GM21737 (cell line): ENCODE measurements around the gene POT1.

Experiments
- ATAC-seq: cut with Tn5 transposase; IDR thresholded peaks from one replicate; pipeline ENCODE4 v1.9.1; 2021; ENCODE audit warnings: mild to moderate bottlenecking, moderate library complexity; ENCODE audit not compliant: unreplicated experiment

Gene POT1

GRCh38 chr7:124811341-124811740 is 118.3 kb downstream of the POT1 start:
- no peak for ATAC-seq

DNA sequence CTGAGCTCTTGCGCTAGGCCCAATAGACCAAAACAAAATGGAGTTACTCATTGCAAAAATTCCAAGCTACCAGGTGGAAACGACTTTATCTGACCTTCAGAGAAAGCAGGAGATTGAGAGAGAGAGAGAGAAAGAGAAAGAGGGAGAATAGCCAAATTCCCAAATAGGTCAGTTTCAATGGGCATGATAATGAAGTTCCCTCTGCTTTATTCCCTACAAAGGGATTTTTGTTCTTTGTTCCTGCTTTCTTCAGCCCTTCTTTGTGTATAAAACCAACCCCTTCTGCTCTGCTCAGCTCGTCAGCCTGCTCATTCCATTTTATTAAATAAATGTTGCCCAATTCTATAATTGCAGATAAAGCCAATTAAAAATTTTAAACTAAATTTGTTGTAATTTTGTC is 119.0 kb downstream of the POT1 start:
- ATAC-seq, result no peak

DNA sequence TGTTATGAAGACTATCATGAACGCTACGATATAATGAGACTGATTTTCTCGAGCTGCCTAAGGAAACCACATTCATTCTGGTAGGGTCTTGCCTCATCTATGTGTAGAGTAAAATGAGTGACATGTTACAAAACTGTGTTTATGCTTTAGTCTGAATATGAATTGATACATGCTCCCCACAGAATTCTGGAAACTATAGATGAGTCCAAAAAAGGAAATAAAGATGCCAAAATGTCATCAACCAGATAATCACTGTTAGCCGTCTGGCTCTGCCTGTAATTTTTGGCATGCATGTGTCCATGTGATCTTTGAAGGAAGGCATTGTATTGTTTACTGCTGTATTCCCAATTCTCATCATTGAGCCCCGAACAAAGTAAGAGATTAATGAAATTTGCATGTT is 121.4 kb downstream of the POT1 start:
- no peak for ATAC-seq

DNA sequence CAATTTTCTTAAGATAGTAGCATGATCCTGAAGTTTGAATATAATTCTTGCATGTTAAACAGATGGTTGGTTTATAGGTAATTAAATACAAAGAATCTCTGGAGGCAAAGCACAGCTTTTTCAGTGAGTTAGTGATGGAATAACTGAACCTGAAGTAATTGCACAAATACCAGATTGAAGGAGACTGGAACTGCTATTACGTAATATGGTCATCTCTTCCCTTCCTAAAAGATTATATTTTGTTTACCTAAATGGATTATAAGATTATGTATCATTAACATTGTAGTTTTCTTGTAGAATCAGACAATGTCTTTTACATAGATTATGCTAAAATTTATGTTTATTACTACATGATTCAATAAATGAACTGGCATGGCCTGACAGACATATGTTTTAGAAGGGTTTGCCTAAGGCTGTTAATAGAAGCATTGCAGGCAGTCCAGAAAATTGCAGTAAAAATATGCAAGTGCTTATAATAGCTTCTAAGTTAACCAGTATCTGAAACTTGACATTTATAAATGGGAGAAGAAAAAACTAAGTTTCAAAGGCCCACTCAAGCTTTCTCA is 128.2 kb downstream of the POT1 start:
- ATAC-seq, result no peak

- ATAC-seq, result no peak
These were observed 129.2 kb downstream of the POT1 start for GRCh38 chr7:124800386-124800785.

DNA sequence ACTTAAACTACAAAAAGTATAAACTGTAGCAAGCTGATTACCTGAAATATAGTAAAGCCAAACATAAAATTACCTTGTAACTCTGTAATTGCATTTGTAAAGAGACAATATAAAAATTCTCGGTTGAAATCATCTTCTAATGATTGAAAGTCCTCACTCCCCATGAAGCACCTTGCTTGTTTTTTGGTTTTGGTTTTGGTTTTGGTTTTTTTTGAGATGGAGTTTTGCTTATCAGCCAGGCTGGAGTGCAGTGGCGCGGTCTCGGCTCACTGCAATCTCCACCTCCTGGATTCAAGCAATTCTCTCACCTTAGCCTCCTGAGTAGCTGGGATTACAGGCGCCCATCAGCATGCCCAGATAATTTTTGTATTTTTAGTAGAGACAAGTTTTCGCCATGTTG is 130.2 kb downstream of the POT1 start:
- no peak for ATAC-seq

- no peak for ATAC-seq
These were observed 132.9 kb downstream of the POT1 start for GRCh38 chr7:124796771-124797170.

DNA sequence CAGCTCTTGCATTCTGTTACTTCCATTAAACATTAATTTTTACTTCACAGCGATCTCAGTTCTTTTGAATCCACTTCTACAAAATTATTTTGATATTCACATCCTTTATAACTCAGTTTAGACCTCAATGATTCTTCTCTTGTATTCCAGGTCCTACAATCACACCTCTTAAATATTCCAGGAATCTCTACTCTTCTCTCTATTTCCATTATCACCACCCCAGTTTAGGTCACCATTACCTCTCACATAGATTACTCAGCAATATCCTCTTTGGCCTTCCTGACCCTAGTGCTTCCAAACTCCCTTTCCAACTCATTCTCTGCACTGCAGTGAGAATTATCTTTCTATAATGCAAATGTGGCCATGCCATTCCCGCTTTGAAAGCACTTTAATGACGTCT is 136.9 kb downstream of the POT1 start:
- no peak for ATAC-seq

- ATAC-seq, result no peak
These were observed 137.6 kb downstream of the POT1 start for GRCh38 chr7:124792002-124792401.

- ATAC-seq, result no peak
These were observed 138.2 kb downstream of the POT1 start for GRCh38 chr7:124791426-124791825.

DNA sequence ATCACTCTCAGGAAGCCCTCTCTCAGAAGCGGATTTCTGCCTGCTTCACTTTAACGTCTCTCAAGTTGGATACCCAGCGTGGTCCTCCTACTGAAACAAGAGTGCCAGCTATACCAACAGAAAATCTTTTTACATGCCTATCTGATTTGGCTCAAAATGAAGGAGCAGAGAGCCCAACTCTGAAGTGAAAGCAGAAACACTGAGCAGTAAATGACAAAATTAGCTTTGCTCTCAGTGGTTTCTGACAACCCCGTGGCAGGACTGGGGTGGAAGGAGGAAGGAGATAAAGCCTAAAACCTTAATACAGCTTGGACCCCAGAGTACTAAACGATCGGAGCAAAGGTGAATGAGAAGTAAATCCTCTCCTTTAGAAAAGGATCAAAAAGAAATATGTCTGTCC is 139.0 kb downstream of the POT1 start:
- no peak for ATAC-seq

GRCh38 chr7:124785994-124786393 is 143.6 kb downstream of the POT1 start:
- no peak for ATAC-seq

- ATAC-seq, result peak; percentile 75
These were observed 144.5 kb downstream of the POT1 start for GRCh38 chr7:124784879-124785818.

GRCh38 chr7:124783271-124783670 is 146.4 kb downstream of the POT1 start:
- no peak for ATAC-seq

DNA sequence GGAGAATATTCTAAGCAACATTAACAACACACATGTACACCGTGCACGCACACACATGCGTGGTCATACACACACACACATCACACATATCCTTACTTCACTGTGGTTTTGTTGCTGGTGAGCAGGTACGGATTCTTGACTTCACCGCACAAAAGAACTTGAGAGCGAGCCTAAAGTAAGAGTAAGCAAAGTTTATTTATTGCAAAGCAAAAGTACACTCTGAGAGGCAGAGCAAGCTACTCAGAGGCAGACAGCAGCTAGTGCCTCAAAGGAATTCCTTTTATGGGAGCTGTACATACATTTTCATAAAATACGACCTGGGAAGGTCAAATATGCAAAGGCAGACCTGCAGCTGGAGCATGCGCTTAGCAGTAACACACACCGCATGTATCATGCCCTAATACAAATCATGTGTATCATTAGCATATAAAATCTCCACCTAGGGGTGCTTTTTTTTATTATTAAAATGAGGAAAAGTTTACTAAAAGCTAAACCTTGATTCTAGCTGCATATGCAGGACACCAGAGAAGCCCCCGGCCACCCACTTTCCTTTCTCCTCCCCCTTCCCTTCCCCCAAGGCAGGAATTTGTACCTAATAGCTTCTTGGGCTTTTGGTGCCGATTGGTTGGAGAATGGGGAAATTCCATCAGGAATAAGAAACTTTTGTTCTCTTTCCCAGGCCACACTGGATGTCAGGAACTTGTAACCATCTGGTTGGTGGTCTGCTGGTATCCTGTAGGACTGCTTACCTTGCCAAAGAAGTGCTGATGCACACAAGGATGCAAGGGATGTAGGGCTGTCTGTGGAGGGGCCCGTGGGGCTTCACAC is 147.5 kb downstream of the POT1 start:
- no peak for ATAC-seq

DNA sequence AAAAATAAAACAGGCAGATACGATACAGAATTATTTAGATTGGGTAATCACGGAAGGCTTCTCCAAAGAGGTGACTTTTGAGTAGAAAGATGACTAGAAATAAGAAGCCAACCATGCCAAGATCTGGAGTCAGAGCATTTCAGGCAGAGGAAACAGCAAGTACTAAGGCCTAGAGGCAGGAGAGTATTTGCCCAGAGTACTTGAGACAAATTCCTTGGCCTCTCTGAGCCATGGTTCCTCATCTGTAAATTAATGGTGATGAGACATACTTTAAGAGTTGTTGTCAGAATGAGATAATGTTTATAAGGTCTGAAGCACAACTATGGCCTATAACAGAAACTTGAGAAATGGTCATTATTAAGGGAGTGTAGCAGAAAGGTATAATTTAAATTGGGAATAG is 148.2 kb downstream of the POT1 start:
- no peak for ATAC-seq

DNA sequence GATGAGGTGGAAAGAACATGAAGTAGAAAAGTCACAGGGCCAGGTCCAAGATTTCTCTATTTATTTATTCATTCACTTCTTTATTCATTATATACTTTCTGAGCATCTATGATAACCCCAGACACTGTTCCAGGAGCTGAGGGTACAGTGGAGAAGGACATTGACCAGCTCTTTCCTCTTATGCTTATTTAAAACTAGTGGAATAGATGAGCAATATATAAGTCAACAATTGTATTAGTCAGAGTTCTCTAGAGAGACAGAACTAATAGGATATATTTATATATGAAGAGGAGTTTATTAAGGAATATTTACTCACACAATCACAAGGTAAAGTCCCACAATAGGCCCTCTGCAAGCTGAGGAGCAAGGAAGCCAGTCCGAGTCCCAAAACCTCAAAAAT is 149.0 kb downstream of the POT1 start:
- no peak for ATAC-seq

- no peak for ATAC-seq
These were observed 149.6 kb downstream of the POT1 start for GRCh38 chr7:124780056-124780455.

- ATAC-seq, result no peak
These were observed 150.0 kb downstream of the POT1 start for GRCh38 chr7:124779620-124780019.

DNA sequence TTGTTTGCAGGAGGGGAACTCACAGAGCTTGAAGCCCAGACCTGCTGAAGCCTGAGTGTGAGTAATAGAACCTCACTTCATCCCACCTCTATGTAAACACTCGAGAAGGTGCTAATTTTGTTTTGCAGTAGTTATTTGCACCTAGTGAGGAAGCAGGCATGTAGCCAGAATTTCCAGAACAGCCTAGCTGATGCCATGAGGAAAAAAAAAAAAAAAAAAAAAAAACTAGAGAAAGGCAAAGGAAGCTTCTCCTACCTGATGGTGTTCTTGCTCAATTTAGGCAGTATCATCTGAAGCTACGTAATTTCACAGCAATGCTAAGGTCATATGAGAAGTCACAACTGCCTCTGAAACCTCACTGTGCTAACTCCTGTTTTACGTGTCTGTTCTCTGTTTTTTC is 150.4 kb downstream of the POT1 start:
- ATAC-seq, result no peak

- no peak for ATAC-seq
These were observed 152.4 kb downstream of the POT1 start for GRCh38 chr7:124777268-124777667.

- no peak for ATAC-seq
These were observed 153.5 kb downstream of the POT1 start for GRCh38 chr7:124776153-124776552.
